D721Med (cell line): ENCODE data around the gene AIM2.
"Not testable (repeated sequence)": the region's sequence is repeated elsewhere in the genome, so short reads cannot be mapped to it uniquely, and the experiment has no call there.

Experiments used
- DNase-seq: peaks from one replicate; pipeline ENCODE4 v3.0.0; 2011; ENCODE audit warnings: low spot score; ENCODE audit not compliant: insufficient read length
- FAIRE-seq: peaks from 2 replicates; lab custom pipeline; 2011; peaks lifted over from hg19 to GRCh38; lab: Jason Lieb, UNC
- CTCF ChIP-seq: IDR thresholded peaks from 2 replicates; pipeline ENCODE4 v1.5.1; 2012; ENCODE audit warnings: mild to moderate bottlenecking, control low read depth; ENCODE audit not compliant: insufficient read depth; ENCODE audit errors: missing control alignments

AIM2 gene, protein sequence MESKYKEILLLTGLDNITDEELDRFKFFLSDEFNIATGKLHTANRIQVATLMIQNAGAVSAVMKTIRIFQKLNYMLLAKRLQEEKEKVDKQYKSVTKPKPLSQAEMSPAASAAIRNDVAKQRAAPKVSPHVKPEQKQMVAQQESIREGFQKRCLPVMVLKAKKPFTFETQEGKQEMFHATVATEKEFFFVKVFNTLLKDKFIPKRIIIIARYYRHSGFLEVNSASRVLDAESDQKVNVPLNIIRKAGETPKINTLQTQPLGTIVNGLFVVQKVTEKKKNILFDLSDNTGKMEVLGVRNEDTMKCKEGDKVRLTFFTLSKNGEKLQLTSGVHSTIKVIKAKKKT

DNA sequence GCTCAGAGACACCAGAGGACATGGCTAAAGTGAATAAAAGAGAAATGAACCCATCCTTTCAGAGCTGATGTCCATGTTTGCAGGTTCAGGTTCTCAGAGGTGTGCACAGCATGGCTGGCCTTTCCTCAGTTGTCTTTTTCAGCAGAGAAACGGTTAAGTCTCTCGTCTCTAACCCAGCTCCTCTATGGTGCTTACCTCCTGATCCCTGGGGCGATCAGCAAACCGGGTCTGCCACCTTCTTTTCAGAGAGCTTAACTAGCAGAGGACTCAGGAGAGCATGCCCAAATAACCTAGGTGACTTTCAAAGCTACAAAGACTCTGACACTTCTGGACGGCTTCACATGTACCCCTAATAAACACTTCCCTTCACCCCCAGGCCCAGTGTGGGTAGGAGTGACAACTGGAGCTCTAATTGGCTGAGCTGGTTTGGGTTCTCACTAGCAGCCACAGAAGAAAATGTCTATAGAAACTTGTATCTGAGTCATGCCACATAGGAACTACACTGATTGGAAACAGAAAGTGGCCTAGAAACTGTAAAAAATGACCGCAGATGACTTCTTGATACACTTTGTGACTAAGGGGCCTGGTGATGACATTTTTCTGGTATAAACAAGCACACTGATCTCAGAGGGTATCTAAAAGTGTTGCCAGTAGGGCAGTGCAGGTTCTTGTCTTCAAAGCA is at the start of gene AIM2:
Gene AIM2 (minus strand): TSS at position 329 of the 682 bp plus-strand sequence. CDS start 3,267 bp downstream, outside the sequence.
- no peak for TF ChIP-seq CTCF
- DNase-seq (no peak), FAIRE-seq (no peak)

GRCh38 chr1:159123587-159123986 is 47.0 kb upstream of the AIM2 start:
- TF ChIP-seq CTCF = no peak
- no peak for DNase-seq
- FAIRE-seq = no peak

- FAIRE-seq (no peak), DNase-seq (no peak)
- TF ChIP-seq CTCF = no peak
Observed at GRCh38 chr1:159122005-159122621, 45.5 kb upstream of the AIM2 start.

DNA sequence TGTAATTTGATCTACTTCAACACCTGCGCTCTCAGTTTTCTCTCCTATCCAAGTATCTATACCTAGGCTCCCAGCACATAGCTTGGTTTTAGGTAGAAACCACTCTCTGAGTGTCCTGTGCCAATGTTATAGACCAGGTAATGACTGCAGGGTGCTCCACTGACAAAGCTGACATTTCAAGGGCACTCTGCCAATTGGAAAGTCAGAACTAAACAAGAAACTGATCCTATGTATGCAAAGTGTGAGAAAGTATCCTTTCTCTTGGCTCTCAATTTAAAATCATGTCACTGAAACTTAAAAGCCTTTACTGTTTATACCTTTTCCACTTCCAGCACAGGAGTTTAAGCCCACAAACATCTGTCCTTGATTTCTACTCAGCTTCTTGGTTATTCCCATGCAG is 45.0 kb upstream of the AIM2 start:
- no peak for FAIRE-seq
- no peak for TF ChIP-seq CTCF
- no peak for DNase-seq

DNA sequence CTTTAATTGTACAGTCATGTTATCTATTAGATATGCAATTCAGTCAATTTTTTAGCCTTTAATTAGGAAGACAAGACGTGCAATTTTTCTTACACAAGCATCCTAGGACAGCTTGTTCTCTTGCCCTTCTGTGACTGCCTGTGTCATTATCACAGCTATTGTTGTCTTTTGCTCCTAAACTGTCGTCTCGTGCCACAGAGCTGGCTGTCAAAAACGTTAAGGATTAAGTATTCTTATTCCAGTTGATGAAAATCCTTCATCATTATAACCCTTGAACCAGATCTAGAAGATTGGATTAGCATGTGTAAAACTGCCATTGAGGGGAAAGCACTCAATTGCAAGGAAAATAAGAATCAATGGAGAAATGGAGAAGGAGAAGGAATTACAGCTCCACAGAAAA is 43.8 kb upstream of the AIM2 start:
- TF ChIP-seq CTCF = no peak
- FAIRE-seq = peak; percentile 85
- no peak for DNase-seq

GRCh38 chr1:159113596-159114433 is 37.2 kb upstream of the AIM2 start:
- DNase-seq (no peak), FAIRE-seq (no peak)

DNA sequence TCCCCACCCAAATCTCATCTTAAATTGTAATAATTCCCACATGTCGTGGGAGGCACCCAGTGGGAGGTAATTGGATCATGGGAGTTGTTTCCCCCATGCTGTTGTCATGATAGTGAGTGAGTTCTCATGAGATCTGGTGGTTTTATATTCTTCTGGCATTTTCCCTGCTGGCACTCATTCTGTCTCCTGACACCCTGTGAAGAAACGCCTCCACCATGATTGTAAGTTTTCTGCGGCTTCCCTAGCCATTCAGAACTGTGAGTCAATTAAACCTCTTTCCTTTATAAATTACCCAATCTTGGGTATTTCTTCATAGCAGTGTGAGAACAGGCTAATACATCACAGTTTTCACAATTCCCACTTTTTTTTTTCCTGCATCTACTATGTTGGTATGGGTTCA is 26.5 kb upstream of the AIM2 start:
- FAIRE-seq, DNase-seq: not testable (repeated sequence)

More at GRCh38 chr1:159113596-159114433, 37.2 kb upstream of the AIM2 start:
- no peak for TF ChIP-seq CTCF
